ENCODE data around the gene FBXL17.
A peak's percentile ranks its signal among the peaks of the same experiment; 100 is the strongest.
"Not testable (repeated sequence)": the region's sequence is repeated elsewhere in the genome, so short reads cannot be mapped to it uniquely, and the experiment has no call there.

The FBXL17 gene

GRCh38 chr5:108381954-108382783 lies at the start of gene FBXL17:
TSS of gene FBXL17 (minus strand) at chr5:108382098.
- Mint-ChIP-seq H3K36me3 (ENCODE audit: low read depth) (peaks cover 12% of the 10 kb centered on the region), H3K9me3 (peaks cover 4% of the 10 kb centered on the region), H3K27ac (peak within 1 kb of the TSS; percentile 93)

GRCh38 chr5:108430931-108431608 lies 49.2 kb upstream of the FBXL17 start:
- H3K27ac Mint-ChIP-seq: no peak overlapping the region
- H3K36me3 Mint-ChIP-seq (ENCODE audit: low read depth): no peaks in the 10 kb centered on the region
- H3K27me3 Mint-ChIP-seq (ENCODE audit: low read depth): peaks cover 11% of the 10 kb centered on the region
- no peaks in the 10 kb centered on the region for H3K4me1 Mint-ChIP-seq (ENCODE audit: low read depth)
- no peak for DNase-seq (ENCODE audit: low spot score)
- H3K9me3 Mint-ChIP-seq: no peaks in the 10 kb centered on the region
- H3K4me3 Mint-ChIP-seq: no peak overlapping the region

More at GRCh38 chr5:108381954-108382783, at the start of gene FBXL17:
- peak within 1 kb of the TSS; percentile 92 for H3K4me3 Mint-ChIP-seq
- peaks cover 33% of the 10 kb centered on the region for H3K4me1 Mint-ChIP-seq (ENCODE audit: low read depth)
- H3K27me3 Mint-ChIP-seq (ENCODE audit: low read depth): no peaks in the 10 kb centered on the region
- peak; percentile 92 for DNase-seq (ENCODE audit: low spot score)

DNA sequence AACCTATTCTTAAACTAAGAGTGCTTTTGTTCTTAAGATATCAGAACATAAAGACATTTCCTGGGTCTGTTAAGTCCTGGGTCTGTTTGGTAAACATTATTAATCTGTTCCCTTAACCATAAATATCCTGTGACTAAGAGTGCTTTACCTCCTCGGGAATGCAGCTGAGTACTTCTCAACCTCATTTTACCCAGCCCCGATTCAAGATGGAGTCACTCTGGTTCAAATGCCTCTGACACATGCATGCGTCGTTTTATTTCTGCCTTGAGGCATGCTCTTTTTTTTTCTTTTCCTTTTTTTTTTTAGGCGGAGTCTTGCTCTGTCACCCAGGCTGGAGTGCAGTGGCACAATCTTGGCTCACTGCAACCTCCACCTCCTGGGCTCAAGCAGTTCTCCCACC lies 39.8 kb upstream of the FBXL17 start:
- no peak overlapping the region for H3K4me3 Mint-ChIP-seq
- H3K36me3 Mint-ChIP-seq (ENCODE audit: low read depth): no peaks in the 10 kb centered on the region
- DNase-seq (ENCODE audit: low spot score): no peak
- no peak overlapping the region for H3K27ac Mint-ChIP-seq
- no peaks in the 10 kb centered on the region for H3K4me1 Mint-ChIP-seq (ENCODE audit: low read depth)
- H3K9me3 Mint-ChIP-seq: no peaks in the 10 kb centered on the region
- peaks cover 4% of the 10 kb centered on the region for H3K27me3 Mint-ChIP-seq (ENCODE audit: low read depth)

GRCh38 chr5:108420755-108421154 lies 38.9 kb upstream of the FBXL17 start:
- Mint-ChIP-seq H3K27me3 (ENCODE audit: low read depth) (peaks cover 4% of the 10 kb centered on the region), H3K4me3 (no peak overlapping the region), H3K4me1 (ENCODE audit: low read depth) (no peaks in the 10 kb centered on the region), H3K36me3 (ENCODE audit: low read depth) (no peaks in the 10 kb centered on the region), H3K9me3 (no peaks in the 10 kb centered on the region), H3K27ac (no peak overlapping the region)
- no peak for DNase-seq (ENCODE audit: low spot score)

- Mint-ChIP-seq H3K27ac (no peak overlapping the region), H3K27me3 (ENCODE audit: low read depth) (peaks cover 4% of the 10 kb centered on the region), H3K9me3 (no peaks in the 10 kb centered on the region), H3K36me3 (ENCODE audit: low read depth) (no peaks in the 10 kb centered on the region), H3K4me3 (no peak overlapping the region), H3K4me1 (ENCODE audit: low read depth) (no peaks in the 10 kb centered on the region)
- no peak for DNase-seq (ENCODE audit: low spot score)
These were observed 38.3 kb upstream of the FBXL17 start for GRCh38 chr5:108420158-108420557.

GRCh38 chr5:108418197-108418596 lies 36.3 kb upstream of the FBXL17 start:
- no peak overlapping the region for H3K4me3 Mint-ChIP-seq
- H3K9me3 Mint-ChIP-seq: no peaks in the 10 kb centered on the region
- H3K36me3 Mint-ChIP-seq (ENCODE audit: low read depth): no peaks in the 10 kb centered on the region
- no peak for DNase-seq (ENCODE audit: low spot score)
- H3K27me3 Mint-ChIP-seq (ENCODE audit: low read depth): peaks cover 4% of the 10 kb centered on the region
- no peaks in the 10 kb centered on the region for H3K4me1 Mint-ChIP-seq (ENCODE audit: low read depth)
- H3K27ac Mint-ChIP-seq: no peak overlapping the region

DNA sequence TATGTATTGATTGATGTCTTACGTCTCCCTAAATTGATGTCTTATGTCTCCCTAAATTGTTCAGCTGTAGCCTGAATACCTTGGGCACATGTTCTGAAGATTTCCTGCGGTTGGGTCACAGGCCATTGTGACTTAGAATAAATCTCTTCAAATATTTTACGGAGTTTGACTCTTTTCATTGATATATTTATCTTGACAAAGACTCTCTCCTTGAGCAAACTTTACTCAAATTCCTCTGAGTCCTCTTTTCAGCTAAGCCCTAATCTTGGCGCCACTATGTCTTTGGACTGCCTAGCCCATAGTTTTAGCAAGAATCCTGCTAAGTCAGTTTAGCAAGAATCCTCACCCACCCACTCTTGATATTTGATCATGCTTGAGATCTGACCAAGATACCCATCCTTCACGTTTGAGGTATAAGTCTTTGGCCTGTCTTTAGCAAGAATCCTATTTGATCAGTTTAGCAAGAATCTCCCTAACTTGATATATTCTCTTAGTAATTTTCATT lies 35.3 kb upstream of the FBXL17 start:
- Mint-ChIP-seq H3K4me3 (no peak overlapping the region), H3K9me3 (no peaks in the 10 kb centered on the region)

DNA sequence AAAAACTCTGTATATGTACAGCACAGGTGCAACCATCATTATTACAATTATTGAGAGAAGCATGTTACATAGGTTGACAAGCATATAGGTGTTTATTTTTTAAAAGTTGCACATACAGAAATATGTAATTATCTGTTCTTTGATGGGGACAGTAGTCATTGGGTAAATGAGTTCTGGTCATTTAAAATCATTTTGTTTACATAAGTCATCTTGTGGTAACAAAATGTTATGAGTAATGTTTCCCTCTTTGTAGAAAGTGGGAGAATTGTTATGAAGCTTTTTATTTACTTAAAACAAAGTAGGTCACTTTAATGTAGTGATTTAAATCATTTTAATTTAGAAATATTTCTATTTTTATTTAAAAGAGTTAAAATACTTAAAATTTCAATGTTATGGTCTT lies 33.8 kb upstream of the FBXL17 start:
- H3K4me3 Mint-ChIP-seq: no peak overlapping the region
- H3K36me3 Mint-ChIP-seq (ENCODE audit: low read depth): no peaks in the 10 kb centered on the region
- no peak overlapping the region for H3K27ac Mint-ChIP-seq
- H3K9me3 Mint-ChIP-seq: no peaks in the 10 kb centered on the region
- peaks cover 4% of the 10 kb centered on the region for H3K27me3 Mint-ChIP-seq (ENCODE audit: low read depth)
- H3K4me1 Mint-ChIP-seq (ENCODE audit: low read depth): no peaks in the 10 kb centered on the region
- no peak for DNase-seq (ENCODE audit: low spot score)

More for the DNA sequence above, 35.3 kb upstream of the FBXL17 start:
- peaks cover 4% of the 10 kb centered on the region for H3K27me3 Mint-ChIP-seq (ENCODE audit: low read depth)
- DNase-seq (ENCODE audit: low spot score): no peak
- no peaks in the 10 kb centered on the region for H3K36me3 Mint-ChIP-seq (ENCODE audit: low read depth)
- no peaks in the 10 kb centered on the region for H3K4me1 Mint-ChIP-seq (ENCODE audit: low read depth)
- no peak overlapping the region for H3K27ac Mint-ChIP-seq

DNA sequence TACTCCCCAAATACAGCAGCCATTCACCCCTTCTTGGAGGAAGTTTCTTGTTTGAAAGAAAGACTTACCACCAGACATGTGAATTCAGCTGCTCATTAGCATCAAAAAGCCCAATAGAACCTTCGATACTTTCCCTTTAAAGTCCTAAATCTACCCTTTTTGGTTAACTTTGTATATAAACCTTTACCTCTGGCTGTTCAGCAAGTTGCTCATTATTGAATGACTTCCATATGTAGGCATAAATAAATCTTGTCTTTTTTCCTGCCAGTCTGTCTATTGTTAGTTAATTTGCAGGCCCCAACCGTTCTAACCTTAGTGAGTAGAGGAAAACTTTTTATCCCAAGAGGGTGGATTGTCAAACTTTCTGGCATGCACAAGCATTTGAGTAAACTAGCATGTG lies 27.9 kb upstream of the FBXL17 start:
- no peak for DNase-seq (ENCODE audit: low spot score)
- no peak overlapping the region for H3K27ac Mint-ChIP-seq
- H3K9me3 Mint-ChIP-seq: no peaks in the 10 kb centered on the region
- H3K36me3 Mint-ChIP-seq (ENCODE audit: low read depth): no peaks in the 10 kb centered on the region
- no peaks in the 10 kb centered on the region for H3K4me1 Mint-ChIP-seq (ENCODE audit: low read depth)
- peaks cover 6% of the 10 kb centered on the region for H3K27me3 Mint-ChIP-seq (ENCODE audit: low read depth)
- H3K4me3 Mint-ChIP-seq: no peak overlapping the region

- not testable (repeated sequence) for H3K4me1 Mint-ChIP-seq (ENCODE audit: low read depth); H3K27ac Mint-ChIP-seq; H3K9me3 Mint-ChIP-seq; H3K36me3 Mint-ChIP-seq (ENCODE audit: low read depth); DNase-seq (ENCODE audit: low spot score); H3K27me3 Mint-ChIP-seq (ENCODE audit: low read depth); H3K4me3 Mint-ChIP-seq
These were observed 23.3 kb upstream of the FBXL17 start for GRCh38 chr5:108405201-108405600.

DNA sequence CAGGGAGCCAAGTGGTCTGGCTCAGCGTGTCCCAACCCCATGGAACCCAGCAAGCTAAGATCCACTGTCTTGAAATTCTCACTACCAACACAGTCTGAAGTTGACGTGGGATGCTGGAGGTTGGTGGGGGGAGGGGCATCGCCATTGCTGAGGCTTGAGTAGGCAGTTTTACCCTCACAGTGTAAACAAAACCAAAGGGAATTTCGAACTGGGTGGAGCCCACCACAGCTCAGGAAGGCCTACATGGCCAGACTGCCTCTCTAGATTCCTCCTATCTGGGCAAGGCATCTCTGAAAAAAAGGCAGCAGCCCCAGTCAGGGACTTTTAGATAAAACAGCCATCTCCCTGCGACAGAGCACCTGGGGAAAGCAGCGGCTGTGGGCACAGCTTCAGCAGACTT lies 17.1 kb upstream of the FBXL17 start:
- no peak overlapping the region for H3K27ac Mint-ChIP-seq
- H3K36me3 Mint-ChIP-seq (ENCODE audit: low read depth): no peaks in the 10 kb centered on the region
- H3K27me3 Mint-ChIP-seq (ENCODE audit: low read depth): no peaks in the 10 kb centered on the region
- H3K9me3 Mint-ChIP-seq: no peaks in the 10 kb centered on the region
- DNase-seq (ENCODE audit: low spot score): no peak
- H3K4me3 Mint-ChIP-seq: no peak overlapping the region
- H3K4me1 Mint-ChIP-seq (ENCODE audit: low read depth): no peaks in the 10 kb centered on the region

DNA sequence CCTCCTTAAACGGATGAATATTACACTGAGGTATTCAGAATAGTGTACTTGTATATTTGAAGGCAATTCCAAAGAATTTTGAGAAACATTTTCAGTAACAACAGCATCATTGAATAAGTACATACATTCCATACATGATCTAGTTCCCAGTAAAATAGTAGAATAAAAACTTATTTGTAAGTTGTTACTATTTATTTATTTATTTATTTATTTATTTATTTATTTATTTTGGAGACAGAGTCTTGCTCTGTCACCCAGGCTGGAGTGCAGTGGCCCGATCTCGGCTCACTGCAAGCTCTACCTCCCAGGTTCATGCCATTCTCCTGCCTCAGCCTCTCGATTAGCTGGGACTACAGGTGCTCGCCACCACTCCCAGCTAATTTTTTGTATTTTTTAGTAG lies 14.9 kb upstream of the FBXL17 start:
- H3K27ac Mint-ChIP-seq; H3K4me3 Mint-ChIP-seq; H3K4me1 Mint-ChIP-seq (ENCODE audit: low read depth); H3K27me3 Mint-ChIP-seq (ENCODE audit: low read depth); H3K9me3 Mint-ChIP-seq; H3K36me3 Mint-ChIP-seq (ENCODE audit: low read depth); DNase-seq (ENCODE audit: low spot score): not testable (repeated sequence)

GRCh38 chr5:108387758-108388157 lies 5.9 kb upstream of the FBXL17 start:
- Mint-ChIP-seq H3K36me3 (ENCODE audit: low read depth) (peaks cover 3% of the 10 kb centered on the region), H3K27ac (no peak overlapping the region), H3K9me3 (no peaks in the 10 kb centered on the region), H3K4me1 (ENCODE audit: low read depth) (peaks cover 13% of the 10 kb centered on the region), H3K4me3 (no peak overlapping the region), H3K27me3 (ENCODE audit: low read depth) (no peaks in the 10 kb centered on the region)
- DNase-seq (ENCODE audit: low spot score): no peak

GRCh38 chr5:108386345-108387061 lies 4.6 kb upstream of the FBXL17 start:
- Mint-ChIP-seq H3K4me1 (ENCODE audit: low read depth) (peaks cover 17% of the 10 kb centered on the region), H3K4me3 (no peak overlapping the region), H3K9me3 (no peaks in the 10 kb centered on the region), H3K36me3 (ENCODE audit: low read depth) (peaks cover 3% of the 10 kb centered on the region), H3K27ac (no peak overlapping the region), H3K27me3 (ENCODE audit: low read depth) (no peaks in the 10 kb centered on the region)
- no peak for DNase-seq (ENCODE audit: low spot score)
